Activated CD4-positive, alpha-beta T cell treated with anti-CD3 and anti-CD28 coated beads, Interleukin-2, amount 10 ng/mL, durations not matched to agents 7 days and 5 days (primary cell): ENCODE measurements around the gene FKTN. TPM values are rescaled to one million over a fixed set of nuclear protein-coding genes. Genes with fewer than 3 reads are reported as not detected.

ENCODE experiments used
- CTCF ChIA-PET: fragments of 350-600 bp; sonication (Branson Sonifier 250); formaldehyde crosslinking; loops from one replicate; lab custom pipeline; 2021; ENCODE audit warnings: antibody characterized with exemption; lab: Charles Lee
- POLR2A ChIA-PET: fragments of 350-600 bp; sonication (Branson Sonifier 250); formaldehyde crosslinking; loops from one replicate; lab custom pipeline; 2021; ENCODE audit warnings: antibody characterized with exemption; lab: Charles Lee
- DNase-seq: peaks from one replicate; pipeline ENCODE4 v3.0.0-alpha.2; 2020
- H3K27ac Mint-ChIP-seq: one replicate; pipeline ENCODE4 v1.8.0; 2021; ENCODE audit warnings: mild to moderate bottlenecking, moderate library complexity, mixed read lengths
- H3K27me3 Mint-ChIP-seq: one replicate; pipeline ENCODE4 v1.8.0; 2021; ENCODE audit warnings: mixed read lengths
- H3K36me3 Mint-ChIP-seq: one replicate; pipeline ENCODE4 v1.8.0; 2021; ENCODE audit warnings: low read depth, mixed read lengths
- H3K4me1 Mint-ChIP-seq: one replicate; pipeline ENCODE4 v1.8.0; 2021; ENCODE audit warnings: mixed read lengths
- H3K4me3 Mint-ChIP-seq: one replicate; pipeline ENCODE4 v1.8.0; 2021; ENCODE audit warnings: mild to moderate bottlenecking, moderate library complexity, mixed read lengths
- H3K9me3 Mint-ChIP-seq: one replicate; pipeline ENCODE4 v1.8.0; 2021; ENCODE audit warnings: mixed read lengths
- total RNA-seq, 2 experiments: library from RNA; stranded (reverse); gene quantifications; one replicate each; pipeline ENCODE4 v1.2.3, GENCODE V29; 2021

Gene FKTN
- total RNA-seq, 2 experiments from 2014 or later = 11.3 to 12.8 TPM

DNA sequence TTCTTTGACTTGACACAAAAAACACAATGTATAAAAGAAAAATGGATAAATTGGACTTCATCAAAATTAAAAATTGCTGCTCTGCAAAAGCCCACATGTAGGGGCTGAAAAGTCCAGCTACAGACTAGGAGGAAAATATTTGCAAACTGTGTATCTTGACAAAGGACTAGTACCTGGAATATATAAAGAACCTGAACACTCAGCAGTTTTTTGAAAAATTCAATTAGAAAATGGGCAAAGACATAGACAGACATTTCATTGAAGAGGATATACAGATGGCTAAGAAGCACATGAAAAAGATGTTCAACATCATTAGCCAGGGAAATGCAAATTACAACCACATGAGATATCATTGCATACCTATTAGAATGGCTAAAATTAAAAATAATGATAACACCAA, 85.9 kb downstream of the FKTN start:
- Mint-ChIP-seq H3K4me3 (no peak overlapping the region), H3K9me3 (no peaks in the 10 kb centered on the region), H3K27me3 (no peaks in the 10 kb centered on the region), H3K27ac (no peak overlapping the region), H3K36me3 (peaks cover 2% of the 10 kb centered on the region), H3K4me1 (no peaks in the 10 kb centered on the region)
- ChIA-PET POLR2A (no interaction called here), CTCF (no interaction called here)
- DNase-seq = no peak

DNA sequence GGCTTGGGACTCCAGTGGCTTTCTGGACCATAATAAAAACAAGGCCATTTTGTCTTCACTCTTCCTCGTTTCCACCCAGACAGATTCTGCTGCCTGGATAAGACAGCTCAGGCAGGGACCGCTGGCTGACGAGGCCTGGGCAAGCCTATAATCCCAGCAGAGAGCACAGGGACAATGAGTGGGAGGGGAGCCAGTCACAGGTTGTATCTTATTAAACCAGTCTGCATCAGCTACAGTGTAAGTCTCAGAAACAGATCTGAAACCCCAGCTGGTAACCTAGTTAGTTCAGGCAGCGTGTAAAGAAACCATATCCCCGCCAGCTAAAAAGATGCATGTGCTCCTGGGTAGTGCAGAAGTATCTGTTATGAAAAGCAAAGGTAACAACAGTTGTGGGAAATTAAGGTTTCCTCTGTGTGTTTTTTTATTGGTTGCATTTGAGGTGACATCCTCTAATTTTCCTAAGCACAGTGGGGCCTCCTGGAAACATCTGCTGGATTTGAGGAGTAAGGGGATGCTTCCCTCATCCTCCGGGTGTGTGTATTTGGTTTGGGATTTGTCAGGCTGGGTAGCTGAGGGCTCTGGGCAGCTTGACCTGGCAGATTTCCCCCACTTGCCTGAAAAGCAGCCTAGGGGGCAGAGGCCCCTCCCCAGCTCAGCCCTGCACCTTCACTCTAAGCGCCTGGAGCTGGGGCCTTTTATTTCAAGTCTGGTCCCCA, 89.1 kb downstream of the FKTN start:
- ChIA-PET CTCF (interaction anchor here (1.3 kb wide), 1 partner anchor 251 kb away, joined by 3 read pairs; no protein-coding TSS in a partner anchor), POLR2A (no interaction called here)
- Mint-ChIP-seq H3K27ac (no peak overlapping the region), H3K4me1 (no peaks in the 10 kb centered on the region), H3K4me3 (no peak overlapping the region), H3K9me3 (no peaks in the 10 kb centered on the region), H3K27me3 (no peaks in the 10 kb centered on the region), H3K36me3 (no peaks in the 10 kb centered on the region)
- DNase-seq = no peak

DNA sequence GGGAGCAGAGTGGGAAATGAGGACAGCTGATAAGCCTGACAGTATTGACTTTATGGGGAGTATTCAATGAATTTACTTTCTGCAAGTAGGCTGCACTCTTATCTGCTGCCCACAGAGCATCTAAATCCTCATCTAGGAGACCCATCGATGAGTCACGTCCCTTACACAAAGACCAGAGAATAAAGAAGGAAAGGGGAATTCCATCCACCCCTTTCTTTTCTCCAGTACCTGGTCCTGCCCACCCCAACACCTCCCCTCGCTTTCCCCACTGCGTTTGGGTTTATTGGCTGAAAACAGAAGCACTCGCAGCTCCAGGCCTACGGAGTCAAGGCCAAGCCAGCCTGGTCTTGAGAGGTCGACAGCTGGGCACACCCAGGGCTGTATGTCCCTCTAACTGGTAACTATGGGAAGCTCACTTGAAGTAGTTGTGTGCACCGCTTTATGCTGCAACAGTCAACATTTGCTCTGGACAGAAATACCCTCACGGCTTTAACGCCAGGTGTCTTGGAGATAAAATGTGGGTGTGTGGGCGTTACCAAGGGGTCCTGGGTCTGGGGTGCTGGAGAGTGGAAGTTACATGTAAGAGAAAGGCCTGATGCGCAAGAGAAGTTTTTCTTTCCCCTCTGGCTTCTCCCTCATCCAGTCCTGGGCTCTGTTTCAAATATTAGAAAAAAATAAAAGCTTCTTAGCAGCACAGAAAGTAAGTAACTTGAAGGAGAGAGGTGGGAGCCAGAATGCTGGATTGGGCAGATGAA, 89.8 kb downstream of the FKTN start:
- no peaks in the 10 kb centered on the region for H3K36me3 Mint-ChIP-seq
- no peaks in the 10 kb centered on the region for H3K9me3 Mint-ChIP-seq
- H3K27me3 Mint-ChIP-seq = no peaks in the 10 kb centered on the region
- no peak overlapping the region for H3K4me3 Mint-ChIP-seq
- POLR2A ChIA-PET = no interaction called here
- H3K4me1 Mint-ChIP-seq = no peaks in the 10 kb centered on the region
- CTCF ChIA-PET = interaction anchor here (1.1 kb wide), 1 partner anchor 70 kb away, joined by 3 read pairs; no protein-coding TSS in a partner anchor
- no peak for DNase-seq
- H3K27ac Mint-ChIP-seq = no peak overlapping the region

DNA sequence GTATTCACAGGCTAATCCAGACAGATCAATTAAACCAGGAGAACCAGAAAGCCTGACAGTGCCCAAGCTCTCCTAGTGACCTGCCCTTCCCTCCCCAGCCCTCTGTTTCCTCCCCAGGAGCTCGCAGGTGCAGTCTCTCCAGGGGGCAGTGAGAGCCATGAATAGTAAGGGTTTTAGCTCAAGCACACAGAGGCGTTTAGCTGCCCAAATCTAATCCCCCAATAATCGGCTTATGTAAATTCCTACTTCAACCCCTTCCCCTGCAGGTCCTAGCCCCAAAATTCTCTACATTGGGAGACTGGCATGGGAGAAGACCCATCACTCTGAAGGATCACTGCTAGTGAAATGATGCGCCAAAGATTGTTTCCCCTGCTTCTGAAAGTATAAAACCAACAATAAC, 93.9 kb downstream of the FKTN start:
- Mint-ChIP-seq H3K27ac (no peak overlapping the region), H3K4me1 (peaks cover 4% of the 10 kb centered on the region), H3K36me3 (no peaks in the 10 kb centered on the region), H3K27me3 (peaks cover 14% of the 10 kb centered on the region), H3K9me3 (no peaks in the 10 kb centered on the region), H3K4me3 (no peak overlapping the region)
- POLR2A ChIA-PET = no interaction called here
- CTCF ChIA-PET = no interaction called here
- no peak for DNase-seq

DNA sequence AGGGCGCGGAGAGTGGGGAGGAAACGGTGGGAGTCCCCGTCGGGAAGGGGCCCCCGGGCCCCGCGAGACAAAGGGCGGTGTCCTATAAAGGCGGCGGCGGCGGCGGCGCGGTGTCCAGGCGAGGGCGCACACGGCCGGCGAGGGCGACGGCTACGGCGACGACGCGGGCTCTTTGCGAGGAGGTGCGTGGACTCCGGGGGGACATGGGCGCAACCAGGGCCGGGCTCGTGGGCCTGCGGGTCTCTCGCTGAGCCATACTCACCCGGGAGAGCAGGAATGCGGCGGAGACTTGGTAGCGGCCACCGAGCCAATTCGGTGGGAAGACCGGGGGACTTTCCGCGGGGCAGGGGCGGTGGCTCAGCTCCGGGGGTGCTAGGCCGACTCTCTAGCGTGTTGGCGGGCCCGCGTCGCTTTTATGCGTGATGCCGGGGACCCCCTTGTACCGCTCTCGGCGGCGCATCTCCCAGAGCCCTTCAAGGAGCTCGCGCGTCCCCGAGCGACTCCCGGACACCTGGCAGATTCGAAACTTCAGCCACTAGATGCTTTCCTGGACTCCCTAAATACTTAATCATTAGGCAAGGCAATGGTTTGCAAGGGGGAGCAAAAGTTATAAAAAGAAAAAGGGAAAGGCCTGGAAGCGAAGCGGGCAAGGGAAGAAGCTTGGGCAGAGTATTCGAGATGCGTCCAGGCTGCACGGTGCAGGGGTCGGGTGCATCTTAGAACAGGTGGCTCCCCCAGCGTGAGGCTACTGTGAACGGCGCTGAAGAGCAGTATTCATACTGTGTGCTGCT, 98.4 kb downstream of the FKTN start:
- Mint-ChIP-seq H3K36me3 (no peaks in the 10 kb centered on the region), H3K27ac (no peak overlapping the region), H3K27me3 (peaks cover 32% of the 10 kb centered on the region), H3K4me1 (peaks cover 6% of the 10 kb centered on the region), H3K9me3 (no peaks in the 10 kb centered on the region), H3K4me3 (peak overlapping the region; percentile 53)
- POLR2A ChIA-PET = no interaction called here
- CTCF ChIA-PET = interaction anchor here (1.3 kb wide), 1 partner anchor 64 kb away, joined by 3 read pairs; no protein-coding TSS in a partner anchor
- DNase-seq = no peak

DNA sequence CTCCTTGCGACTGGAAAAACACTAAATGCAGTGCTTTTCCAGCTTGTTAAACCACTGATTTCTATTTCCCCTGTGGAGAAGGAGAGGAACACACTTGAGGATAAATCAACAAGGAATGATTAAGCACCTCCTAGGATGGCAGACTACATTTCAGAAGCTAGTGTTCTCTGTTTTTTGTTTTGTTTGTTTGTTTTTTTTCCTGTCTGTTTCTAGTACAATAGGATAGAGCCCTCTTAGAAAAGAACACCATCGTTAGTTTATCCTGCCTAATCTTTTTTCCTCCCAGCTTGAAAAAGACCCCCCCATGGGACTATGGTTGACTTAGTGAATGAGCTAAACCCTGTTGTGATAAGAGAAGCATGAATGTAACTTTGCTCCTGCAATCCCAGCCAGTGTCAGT, 100.4 kb downstream of the FKTN start:
- H3K9me3 Mint-ChIP-seq = no peaks in the 10 kb centered on the region
- ChIA-PET POLR2A (no interaction called here), CTCF (no interaction called here)
- no peak overlapping the region for H3K27ac Mint-ChIP-seq
- H3K36me3 Mint-ChIP-seq = no peaks in the 10 kb centered on the region
- H3K4me3 Mint-ChIP-seq = no peak overlapping the region
- peaks cover 6% of the 10 kb centered on the region for H3K4me1 Mint-ChIP-seq
- DNase-seq = no peak
- peaks cover 32% of the 10 kb centered on the region for H3K27me3 Mint-ChIP-seq

DNA sequence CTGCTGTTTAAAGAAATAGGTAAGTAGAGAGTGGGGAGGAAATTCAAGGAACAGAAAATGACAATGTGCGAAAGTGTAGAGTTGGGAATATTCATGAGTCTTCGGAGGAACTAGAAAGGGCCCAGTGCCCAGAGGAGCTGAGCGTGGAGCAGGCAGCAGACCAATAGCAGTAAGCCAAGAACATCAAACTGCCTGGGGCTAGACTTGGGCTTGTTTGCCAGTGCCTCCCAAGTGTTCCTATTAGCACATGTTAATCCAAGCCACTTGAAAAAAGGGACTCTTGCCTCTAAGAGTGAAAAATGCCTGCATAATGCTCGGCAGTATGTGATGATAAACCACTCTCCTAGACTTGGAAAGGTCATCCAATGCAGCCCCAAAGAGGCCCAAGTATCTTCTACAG, 103.1 kb downstream of the FKTN start:
- peaks cover 24% of the 10 kb centered on the region for H3K27me3 Mint-ChIP-seq
- POLR2A ChIA-PET = no interaction called here
- peaks cover 6% of the 10 kb centered on the region for H3K4me1 Mint-ChIP-seq
- H3K9me3 Mint-ChIP-seq = no peaks in the 10 kb centered on the region
- H3K36me3 Mint-ChIP-seq = no peaks in the 10 kb centered on the region
- no peak overlapping the region for H3K27ac Mint-ChIP-seq
- DNase-seq = no peak
- H3K4me3 Mint-ChIP-seq = no peak overlapping the region
- CTCF ChIA-PET = no interaction called here

DNA sequence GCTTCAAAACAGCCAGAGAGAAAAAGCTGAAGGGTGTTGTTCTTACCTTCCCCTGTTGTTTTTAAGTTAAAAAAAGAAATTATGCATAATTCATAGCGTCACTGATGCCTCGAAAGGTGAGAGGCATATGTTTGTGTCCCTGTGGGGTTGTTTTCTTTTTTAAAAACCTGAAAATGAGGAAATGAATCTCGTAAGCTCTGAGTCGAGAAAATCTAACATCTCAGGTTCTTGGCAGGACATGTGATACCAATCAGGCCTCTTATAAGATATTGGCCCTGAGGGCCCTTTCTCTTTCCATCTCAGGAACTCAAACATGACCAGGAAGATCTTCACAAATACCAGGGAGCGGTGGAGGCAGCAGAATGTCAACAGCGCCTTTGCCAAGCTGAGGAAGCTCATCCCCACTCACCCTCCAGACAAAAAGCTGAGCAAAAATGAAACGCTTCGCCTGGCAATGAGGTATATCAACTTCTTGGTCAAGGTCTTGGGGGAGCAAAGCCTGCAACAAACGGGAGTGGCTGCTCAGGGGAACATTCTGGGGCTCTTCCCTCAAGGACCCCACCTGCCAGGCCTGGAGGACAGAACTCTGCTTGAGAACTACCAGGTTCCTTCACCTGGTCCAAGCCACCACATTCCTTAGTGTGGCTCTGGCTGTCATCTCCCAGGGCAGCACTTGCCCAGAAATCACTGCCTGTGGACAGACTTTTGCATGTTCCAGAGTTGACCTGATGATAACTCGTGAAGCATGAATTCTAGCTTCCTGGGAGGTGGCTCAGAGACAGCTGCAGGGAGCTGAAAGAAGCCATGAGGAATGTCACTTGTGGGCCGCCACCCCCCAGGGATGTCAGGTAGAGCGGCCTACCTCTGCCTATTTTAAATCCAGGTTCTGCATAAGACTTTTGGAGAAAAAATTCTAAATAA, 104.5 kb downstream of the FKTN start, which contains the start of gene TAL2:
Gene TAL2, plus strand, starts transcription at position 274 of the 921 bp plus-strand sequence. Its CDS starts 40 bp downstream, at position 314.
- no peaks in the 10 kb centered on the region for H3K4me1 Mint-ChIP-seq
- ChIA-PET CTCF (no interaction called here), POLR2A (no interaction called here)
- H3K4me3 Mint-ChIP-seq = no peak within 1 kb of the TSS
- no peaks in the 10 kb centered on the region for H3K9me3 Mint-ChIP-seq
- DNase-seq = no peak
- H3K36me3 Mint-ChIP-seq = no peaks in the 10 kb centered on the region
- H3K27ac Mint-ChIP-seq = no peak within 1 kb of the TSS
- H3K27me3 Mint-ChIP-seq = peaks cover 19% of the 10 kb centered on the region

DNA sequence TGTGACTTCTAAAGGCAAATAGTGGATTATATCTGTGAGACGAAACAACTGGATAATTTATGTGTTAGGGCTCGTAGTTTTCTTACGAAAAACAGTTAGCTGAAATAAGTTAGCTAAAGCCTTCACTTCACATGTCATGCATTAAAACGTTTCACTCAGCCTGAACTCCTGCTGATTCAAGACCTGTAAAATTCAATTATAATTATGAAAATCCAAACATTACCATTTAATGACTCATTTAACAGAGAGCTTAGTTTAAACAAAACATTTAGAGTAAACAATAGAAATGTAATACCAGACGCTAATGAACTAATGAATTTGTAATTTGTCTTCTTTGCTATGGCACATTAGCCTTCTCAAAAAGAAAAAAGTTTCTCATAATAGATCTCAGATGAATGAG, 106.0 kb downstream of the FKTN start:
- POLR2A ChIA-PET = no interaction called here
- Mint-ChIP-seq H3K4me3 (no peak overlapping the region), H3K27me3 (peaks cover 13% of the 10 kb centered on the region), H3K4me1 (no peaks in the 10 kb centered on the region), H3K27ac (no peak overlapping the region), H3K9me3 (no peaks in the 10 kb centered on the region), H3K36me3 (no peaks in the 10 kb centered on the region)
- DNase-seq = no peak
- CTCF ChIA-PET = interaction anchor here (0.6 kb wide), 1 partner anchor 1270 kb away, joined by 4 read pairs; no protein-coding TSS in a partner anchor

DNA sequence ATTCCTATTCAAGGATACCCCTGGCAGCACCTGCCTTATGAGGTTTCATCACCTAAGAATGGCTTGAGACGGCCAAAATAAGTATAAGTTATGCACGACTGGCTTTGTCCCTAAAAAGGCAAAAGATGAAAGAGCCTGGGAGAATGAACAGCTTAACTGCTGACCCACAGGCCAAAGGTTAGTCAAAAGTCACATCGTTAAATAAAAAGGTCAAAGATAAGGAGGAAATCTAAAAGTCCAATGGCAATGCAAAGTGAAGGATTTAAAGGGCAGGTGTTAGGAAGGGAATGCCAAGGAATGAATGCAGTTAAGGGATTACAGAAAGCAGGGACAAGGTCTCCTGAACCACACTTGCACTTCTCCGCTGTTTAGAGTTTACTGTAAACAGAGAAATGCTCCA, 109.9 kb downstream of the FKTN start:
- DNase-seq = no peak
- POLR2A ChIA-PET = no interaction called here
- H3K27ac Mint-ChIP-seq = no peak overlapping the region
- CTCF ChIA-PET = no interaction called here
- no peaks in the 10 kb centered on the region for H3K4me1 Mint-ChIP-seq
- no peaks in the 10 kb centered on the region for H3K9me3 Mint-ChIP-seq
- H3K36me3 Mint-ChIP-seq = no peaks in the 10 kb centered on the region
- no peak overlapping the region for H3K4me3 Mint-ChIP-seq
- H3K27me3 Mint-ChIP-seq = peaks cover 9% of the 10 kb centered on the region

DNA sequence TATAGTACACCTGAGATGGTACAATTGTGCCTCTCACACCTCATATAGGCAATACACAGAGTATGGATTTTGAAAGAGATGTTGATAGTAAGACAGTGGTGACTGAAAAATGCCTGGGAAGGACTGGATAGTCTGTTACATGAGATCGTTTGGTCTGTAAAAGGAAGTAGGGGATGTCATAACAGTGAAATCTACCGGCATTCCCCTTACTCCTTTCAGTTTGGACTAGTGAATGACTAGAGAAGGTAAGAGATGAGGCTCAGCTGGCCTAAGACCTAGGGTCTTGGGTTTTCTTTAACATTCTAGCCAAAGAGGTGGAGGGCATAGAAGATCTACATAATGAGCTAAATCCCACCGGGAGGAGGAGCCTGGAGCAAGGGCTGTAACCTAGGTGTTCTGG, 112.4 kb downstream of the FKTN start:
- H3K27ac Mint-ChIP-seq = no peak overlapping the region

DNA sequence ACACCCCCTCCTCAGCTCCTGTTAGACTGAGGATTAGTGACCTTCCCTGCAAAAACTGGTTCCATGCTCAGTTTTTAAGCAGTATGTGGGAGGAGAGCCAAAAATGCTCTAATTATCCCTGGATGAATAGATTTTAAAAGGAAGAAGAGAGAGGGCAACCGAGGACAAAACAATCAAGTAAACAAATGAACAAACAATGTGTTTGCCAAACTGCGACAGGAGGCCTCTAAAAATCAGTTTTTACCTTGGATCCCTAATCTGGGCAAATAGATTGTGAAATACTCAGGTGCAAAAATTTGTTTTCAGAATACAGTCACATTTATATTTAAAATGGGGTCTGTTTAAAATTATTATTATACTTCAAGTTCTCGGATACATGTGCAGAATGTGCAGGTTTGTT, 112.8 kb downstream of the FKTN start:
- Mint-ChIP-seq H3K4me1 (no peaks in the 10 kb centered on the region), H3K27ac (no peak overlapping the region), H3K27me3 (peaks cover 9% of the 10 kb centered on the region), H3K9me3 (no peaks in the 10 kb centered on the region), H3K36me3 (no peaks in the 10 kb centered on the region), H3K4me3 (no peak overlapping the region)
- ChIA-PET CTCF (no interaction called here), POLR2A (no interaction called here)
- DNase-seq = no peak

More for the DNA sequence above, 112.4 kb downstream of the FKTN start:
- no peaks in the 10 kb centered on the region for H3K9me3 Mint-ChIP-seq
- DNase-seq = no peak
- peaks cover 9% of the 10 kb centered on the region for H3K27me3 Mint-ChIP-seq
- POLR2A ChIA-PET = no interaction called here
- no peak overlapping the region for H3K4me3 Mint-ChIP-seq
- CTCF ChIA-PET = no interaction called here
- H3K36me3 Mint-ChIP-seq = no peaks in the 10 kb centered on the region
- H3K4me1 Mint-ChIP-seq = no peaks in the 10 kb centered on the region
